GM11168 (cell line): ENCODE results near the gene HOXD11.

ENCODE experiments used
- in situ Hi-C: fragments of 300-500 bp; cut with MboI; formaldehyde crosslinking; loops from one replicate; pipeline ENCODE4 v1.12.0; 2022; ENCODE audit warnings: low sequenced_read_pairs; ENCODE audit not compliant: unreplicated experiment

Gene HOXD11

GRCh38 chr2:176092270-176093144, 14.6 kb upstream of the HOXD11 start, which contains the start of gene HOXD13:
Gene HOXD13 (plus strand): TSS chr2:176092721. CDS start chr2:176092891, 170 bp downstream.
- in situ Hi-C loops, result no loop called here

GRCh38 chr2:176093145-176093897, 13.8 kb upstream of the HOXD11 start:
- in situ Hi-C loops, result no loop called here

GRCh38 chr2:176093898-176094249, 13.2 kb upstream of the HOXD11 start:
- in situ Hi-C loops, result no loop called here

- in situ Hi-C loops, result no loop called here
Observed at GRCh38 chr2:176094349-176094748, 12.7 kb upstream of the HOXD11 start.

GRCh38 chr2:176095421-176095820, 11.7 kb upstream of the HOXD11 start:
- in situ Hi-C loops, result loop anchor here (5.0 kb wide), 1 partner anchor 418 kb away; no protein-coding TSS in a partner anchor

GRCh38 chr2:176096243-176096985, 10.7 kb upstream of the HOXD11 start:
- in situ Hi-C loops, result loop anchor here (5.0 kb wide), 1 partner anchor 419 kb away; no protein-coding TSS in a partner anchor

GRCh38 chr2:176096986-176097819, 9.9 kb upstream of the HOXD11 start:
- in situ Hi-C loops, result loop anchor here (5.0 kb wide), 1 partner anchor 420 kb away; no protein-coding TSS in a partner anchor

- in situ Hi-C loops, result loop anchor here (5.0 kb wide), 1 partner anchor 421 kb away; no protein-coding TSS in a partner anchor
Observed at GRCh38 chr2:176097820-176098365, 9.2 kb upstream of the HOXD11 start.

- in situ Hi-C loops, result loop anchor here (5.0 kb wide), 1 partner anchor 421 kb away; no protein-coding TSS in a partner anchor
Observed at GRCh38 chr2:176098366-176099158, 8.5 kb upstream of the HOXD11 start.

GRCh38 chr2:176099159-176099727, 7.8 kb upstream of the HOXD11 start:
- in situ Hi-C loops, result loop anchor here (5.0 kb wide), 1 partner anchor 422 kb away; no protein-coding TSS in a partner anchor

GRCh38 chr2:176099728-176100546, 7.1 kb upstream of the HOXD11 start, which contains the start of gene HOXD12:
Gene HOXD12 (plus strand): TSS chr2:176099795. CDS start chr2:176099802, 7 bp downstream.
- in situ Hi-C loops, result loop anchor here (5.0 kb wide), 1 partner anchor 423 kb away; no protein-coding TSS in a partner anchor

- in situ Hi-C loops, result no loop called here
Observed at GRCh38 chr2:176100547-176101140, 6.4 kb upstream of the HOXD11 start.

- in situ Hi-C loops, result no loop called here
Observed at GRCh38 chr2:176101216-176101830, 5.8 kb upstream of the HOXD11 start.

GRCh38 chr2:176101842-176102241, 5.2 kb upstream of the HOXD11 start:
- in situ Hi-C loops, result no loop called here

- in situ Hi-C loops, result no loop called here
Observed at GRCh38 chr2:176102309-176102866, 4.7 kb upstream of the HOXD11 start.

- in situ Hi-C loops, result no loop called here
Observed at GRCh38 chr2:176103194-176103593, 3.9 kb upstream of the HOXD11 start.
